GM04503 (cell line): Measurements from ENCODE around the gene DIP2C.
"Not testable (repeated sequence)": the region's sequence is repeated elsewhere in the genome, so short reads cannot be mapped to it uniquely, and the experiment has no call there.

Source experiments
- DNase-seq: peaks from one replicate; pipeline ENCODE4 v3.0.0-alpha.2; 2012; ENCODE audit warnings: low read depth

The DIP2C gene

GRCh38 chr10:689452-690371 is at the start of gene DIP2C:
DIP2C (minus strand) TSS chr10:689668; CDS start chr10:689578, 90 bp downstream.
- no peak for DNase-seq

- DNase-seq: peak; percentile 33
These were observed 45.0 kb upstream of the DIP2C start for GRCh38 chr10:734481-734880.

- no peak for DNase-seq
These were observed 43.6 kb upstream of the DIP2C start for GRCh38 chr10:733086-733485.

GRCh38 chr10:729213-729612 is 39.7 kb upstream of the DIP2C start:
- DNase-seq: no peak

GRCh38 chr10:728603-729002 is 39.1 kb upstream of the DIP2C start:
- DNase-seq: no peak

GRCh38 chr10:727162-727790 is 37.8 kb upstream of the DIP2C start:
- no peak for DNase-seq

- no peak for DNase-seq
These were observed 36.3 kb upstream of the DIP2C start for GRCh38 chr10:725786-726185.

- DNase-seq: no peak
These were observed 35.8 kb upstream of the DIP2C start for GRCh38 chr10:725302-725701.

GRCh38 chr10:723973-724372 is 34.5 kb upstream of the DIP2C start:
- DNase-seq: no peak

GRCh38 chr10:722281-723060 is 33.0 kb upstream of the DIP2C start:
- no peak for DNase-seq

- no peak for DNase-seq
These were observed 28.8 kb upstream of the DIP2C start for GRCh38 chr10:718143-718700.

- no peak for DNase-seq
These were observed 28.0 kb upstream of the DIP2C start for GRCh38 chr10:717458-717857.

GRCh38 chr10:716821-717220 is 27.4 kb upstream of the DIP2C start:
- no peak for DNase-seq

- DNase-seq: no peak
These were observed 24.7 kb upstream of the DIP2C start for GRCh38 chr10:714214-714613.

- DNase-seq: no peak
These were observed 23.1 kb upstream of the DIP2C start for GRCh38 chr10:712575-712974.

GRCh38 chr10:712089-712488 is 22.6 kb upstream of the DIP2C start:
- DNase-seq: no peak

- DNase-seq: no peak
These were observed 18.4 kb upstream of the DIP2C start for GRCh38 chr10:707861-708260.

- no peak for DNase-seq
These were observed 18.0 kb upstream of the DIP2C start for GRCh38 chr10:707456-707855.

GRCh38 chr10:703118-703517 is 13.7 kb upstream of the DIP2C start:
- no peak for DNase-seq

GRCh38 chr10:700183-700582 is 10.7 kb upstream of the DIP2C start:
- DNase-seq: not testable (repeated sequence)

- no peak for DNase-seq
These were observed 7.8 kb upstream of the DIP2C start for GRCh38 chr10:697097-697875.

- no peak for DNase-seq
These were observed 5.9 kb upstream of the DIP2C start for GRCh38 chr10:695396-695795.
